ENCODE results near the gene CTSL. TPM values are rescaled to one million over a fixed set of nuclear protein-coding genes. Genes with fewer than 3 reads are reported as not detected.

CTSL gene
- total and polyA plus RNA-seq, 5 experiments from 2014 or later: 0.87 to 27.5 (median 17.3) TPM; not detected in 1

DNA sequence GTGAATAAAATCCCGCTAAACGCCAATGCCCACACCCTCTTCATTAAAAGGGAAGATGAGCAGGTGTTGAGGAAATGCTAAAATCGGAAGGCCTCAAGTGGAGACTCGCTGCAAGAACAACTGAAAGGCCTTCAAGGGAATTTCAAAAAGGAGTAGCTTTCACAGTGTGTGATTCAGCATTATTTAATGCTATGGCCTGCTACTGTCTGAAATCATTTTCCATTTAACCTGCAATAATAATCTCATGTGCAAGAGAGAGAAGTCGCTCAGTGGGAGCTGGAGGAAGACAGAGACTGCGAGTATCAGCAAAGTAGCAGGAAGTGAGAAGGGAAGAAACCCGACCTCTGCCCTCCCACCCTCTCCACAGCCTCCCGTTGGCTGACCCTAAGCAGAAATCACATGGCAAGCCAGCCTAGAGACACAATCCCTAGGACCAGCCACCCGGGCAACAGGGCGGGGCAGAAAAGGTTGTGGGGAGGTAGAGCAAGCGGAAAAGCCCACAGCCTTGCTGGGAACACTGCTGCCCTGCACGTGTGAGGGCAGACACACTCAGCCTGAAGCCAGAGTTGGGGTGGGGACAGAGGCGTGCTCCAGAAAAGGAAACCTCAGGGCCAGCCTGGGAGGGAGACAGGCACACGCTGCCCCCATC is 39.9 kb upstream of the CTSL start:
- ATAC-seq: no peak
- no peaks in the 10 kb centered on the region for H3K27me3 Mint-ChIP-seq
- no peak for DNase-seq
- H3K4me3 Mint-ChIP-seq: peak overlapping the region in 8 of 10 donors; percentile 4 to 73 (median 36)
- H3K9me3 Mint-ChIP-seq: no peaks in the 10 kb centered on the region
- POLR2A ChIA-PET: no interaction called here
- H3K4me1 Mint-ChIP-seq: peaks cover 6 to 15% (median 10%) of the 10 kb centered on the region in 4 donors
- H3K36me3 Mint-ChIP-seq: no peaks in the 10 kb centered on the region
- peak overlapping the region in 6 of 10 donors; percentile 38 to 90 (median 56) for H3K27ac Mint-ChIP-seq

DNA sequence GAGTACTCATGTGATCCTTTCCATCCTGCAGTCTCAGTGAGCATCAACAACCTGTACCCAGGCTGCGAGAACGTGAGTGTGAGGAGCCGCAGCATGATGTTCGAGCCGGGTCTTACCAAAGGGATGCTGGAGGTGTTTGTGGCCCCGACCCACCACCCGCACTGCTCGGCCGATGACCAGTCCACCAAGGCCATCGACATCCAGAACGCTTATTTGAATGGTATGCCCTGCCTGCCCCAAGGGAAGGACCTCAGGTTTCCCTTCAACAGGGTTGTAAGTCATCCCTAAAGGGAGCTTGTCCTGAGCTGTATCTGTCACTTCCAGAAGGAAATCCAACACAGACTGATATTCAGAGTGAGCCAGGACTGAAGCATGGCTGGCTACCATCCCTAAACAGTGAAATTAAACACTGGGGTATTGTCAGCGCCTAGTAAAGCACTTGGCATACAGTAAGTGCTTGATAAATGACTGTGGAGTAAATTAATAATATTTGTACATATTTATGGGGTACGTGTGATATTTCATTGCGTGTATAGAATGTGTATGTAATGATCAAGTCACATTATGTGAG is 39.3 kb upstream of the CTSL start:
- Mint-ChIP-seq H3K4me1 (peaks cover 6 to 15% (median 10%) of the 10 kb centered on the region in 4 donors), H3K27ac (peak overlapping the region in 1 of 10 donors; percentile 58), H3K9me3 (peaks cover 0 to 3% (median 0%) of the 10 kb centered on the region in 9 donors), H3K4me3 (no peak overlapping the region), H3K36me3 (no peaks in the 10 kb centered on the region), H3K27me3 (no peaks in the 10 kb centered on the region)
- no peak for DNase-seq
- POLR2A ChIA-PET: no interaction called here
- no peak for ATAC-seq

GRCh38 chr9:87687207-87687606 is 38.7 kb upstream of the CTSL start:
- H3K4me3 Mint-ChIP-seq: no peak overlapping the region
- H3K27me3 Mint-ChIP-seq: no peaks in the 10 kb centered on the region
- H3K9me3 Mint-ChIP-seq: peaks cover 0 to 4% (median 0%) of the 10 kb centered on the region in 9 donors
- peaks cover 0 to 1% (median 0%) of the 10 kb centered on the region in 3 donors for H3K36me3 Mint-ChIP-seq
- ATAC-seq: no peak
- H3K4me1 Mint-ChIP-seq: peaks cover 6 to 15% (median 10%) of the 10 kb centered on the region in 4 donors
- no peak for DNase-seq
- no peak overlapping the region for H3K27ac Mint-ChIP-seq
- POLR2A ChIA-PET: no interaction called here

DNA sequence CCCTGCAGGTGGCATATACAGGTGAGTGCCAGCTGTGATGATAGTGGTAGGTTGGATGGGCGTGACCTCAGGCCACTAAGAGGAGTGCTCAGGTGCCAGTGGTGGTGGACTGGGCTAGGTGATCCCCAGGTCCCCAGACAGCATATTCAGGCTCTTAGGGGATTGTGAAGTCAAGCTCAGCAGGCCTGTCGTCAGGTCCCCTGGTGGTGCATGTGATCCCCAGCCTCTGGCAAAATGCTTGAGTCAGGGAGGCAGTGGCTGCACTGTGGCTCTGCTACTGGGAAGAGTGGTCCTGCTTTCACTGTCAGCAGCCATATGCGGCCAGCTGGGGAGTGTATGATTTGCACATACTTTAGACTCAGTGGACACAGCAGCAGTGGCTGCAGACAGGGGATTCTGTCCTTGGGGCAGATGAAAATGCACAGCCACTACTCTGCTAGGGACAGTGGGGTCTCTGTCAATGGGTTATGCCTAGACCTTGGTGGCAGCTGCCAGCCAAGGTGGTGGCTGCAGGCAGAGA is 31.6 kb upstream of the CTSL start:
- H3K27ac Mint-ChIP-seq: no peak overlapping the region
- H3K9me3 Mint-ChIP-seq: peaks cover 2 to 19% (median 10%) of the 10 kb centered on the region in 9 donors
- ATAC-seq (no peak), DNase-seq (no peak)
- H3K27me3 Mint-ChIP-seq: peaks cover 0 to 8% (median 0%) of the 10 kb centered on the region in 5 donors
- peaks cover 0 to 2% (median 0%) of the 10 kb centered on the region in 4 donors for H3K4me1 Mint-ChIP-seq
- peaks cover 0 to 6% (median 6%) of the 10 kb centered on the region in 3 donors for H3K36me3 Mint-ChIP-seq
- H3K4me3 Mint-ChIP-seq: peak overlapping the region in 1 of 10 donors; percentile 25
- POLR2A ChIA-PET: no interaction called here

DNA sequence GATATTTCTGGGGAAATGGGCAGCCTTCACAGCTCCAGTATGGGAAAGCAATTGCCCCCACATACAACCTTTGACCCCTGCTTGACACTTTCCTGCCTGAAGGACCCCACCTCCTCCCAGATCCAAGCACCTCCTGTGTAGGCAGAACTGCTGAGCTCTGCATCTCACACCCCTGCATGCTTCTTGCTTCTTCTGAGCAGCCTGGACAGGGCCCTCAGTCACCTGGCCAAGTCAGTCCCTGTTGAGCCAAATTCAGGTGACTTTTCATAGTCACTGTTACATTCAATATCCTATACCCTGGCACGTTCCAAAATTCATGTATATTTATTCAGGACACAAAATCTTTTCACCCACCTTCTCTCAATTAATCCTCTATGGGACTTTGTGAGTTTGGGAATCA is 30.4 kb upstream of the CTSL start:
- Mint-ChIP-seq H3K4me1 (peaks cover 0 to 2% (median 0%) of the 10 kb centered on the region in 4 donors), H3K9me3 (peaks cover 2 to 19% (median 10%) of the 10 kb centered on the region in 9 donors), H3K36me3 (peaks cover 0 to 6% (median 6%) of the 10 kb centered on the region in 3 donors), H3K27me3 (peaks cover 0 to 8% (median 0%) of the 10 kb centered on the region in 5 donors), H3K4me3 (no peak overlapping the region), H3K27ac (no peak overlapping the region)
- DNase-seq (no peak), ATAC-seq (no peak)
- POLR2A ChIA-PET: no interaction called here

DNA sequence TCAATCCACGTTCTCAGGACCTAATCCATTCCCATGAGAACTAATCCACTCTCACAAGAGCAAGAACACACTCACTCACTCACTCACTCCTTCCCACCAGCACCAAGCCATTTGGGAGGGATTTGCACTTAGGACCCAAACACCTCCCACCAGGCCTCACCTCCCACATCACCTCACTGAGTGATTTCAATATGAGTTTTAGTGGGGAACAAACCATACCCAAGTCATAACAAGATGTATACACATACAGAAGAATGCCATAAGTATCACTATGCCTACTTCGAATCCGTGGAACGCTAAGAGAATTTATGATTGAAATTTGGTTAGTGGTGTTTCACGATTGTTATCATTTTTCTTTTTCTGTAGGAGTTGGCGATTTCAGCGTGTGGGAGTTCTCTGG is 29.3 kb upstream of the CTSL start:
- peaks cover 2 to 18% (median 10%) of the 10 kb centered on the region in 9 donors for H3K9me3 Mint-ChIP-seq
- ATAC-seq (no peak), DNase-seq (no peak)
- H3K4me1 Mint-ChIP-seq: peaks cover 0 to 2% (median 0%) of the 10 kb centered on the region in 4 donors
- H3K27me3 Mint-ChIP-seq: peaks cover 0 to 8% (median 0%) of the 10 kb centered on the region in 5 donors
- no peak overlapping the region for H3K4me3 Mint-ChIP-seq
- H3K36me3 Mint-ChIP-seq: peaks cover 0 to 6% (median 6%) of the 10 kb centered on the region in 3 donors
- no peak overlapping the region for H3K27ac Mint-ChIP-seq
- POLR2A ChIA-PET: no interaction called here

DNA sequence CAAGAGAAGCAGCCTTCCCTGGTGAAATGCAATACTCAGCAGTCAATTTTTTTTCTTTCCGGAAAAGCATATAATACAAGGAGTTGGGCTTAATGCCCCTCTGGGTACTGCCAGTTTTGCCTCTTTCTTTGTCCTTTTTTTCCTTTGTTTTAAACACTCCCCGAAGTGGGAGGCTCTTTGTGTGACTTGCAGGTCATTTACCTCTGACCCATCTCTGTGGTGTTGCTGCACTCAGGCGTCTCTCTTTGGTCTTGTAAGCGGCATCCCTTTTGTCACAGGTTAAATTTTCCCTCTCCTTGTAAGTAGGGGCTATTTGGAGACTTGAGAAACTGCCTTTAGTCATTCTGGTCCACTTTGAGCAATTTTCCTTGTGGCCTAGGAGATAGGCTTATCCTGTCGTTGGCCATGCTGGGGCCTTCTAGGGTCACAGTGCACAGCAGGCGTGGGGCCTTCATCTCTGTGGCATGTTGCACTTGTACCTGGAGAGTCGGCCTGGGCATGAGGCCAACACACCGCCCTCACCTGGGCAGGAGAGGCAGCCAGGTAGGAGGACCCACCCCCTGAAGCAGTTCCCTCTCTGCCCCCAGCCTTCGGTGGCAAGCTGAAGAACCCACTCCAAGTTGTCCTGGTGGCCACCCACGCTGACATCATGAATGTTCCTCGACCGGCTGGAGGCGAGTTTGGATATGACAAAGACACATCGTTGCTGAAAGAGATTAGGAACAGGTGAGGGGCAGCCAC is 27.7 kb upstream of the CTSL start:
- Mint-ChIP-seq H3K4me3 (no peak overlapping the region), H3K9me3 (peaks cover 0 to 8% (median 6%) of the 10 kb centered on the region in 9 donors), H3K27ac (no peak overlapping the region), H3K4me1 (peaks cover 0 to 4% (median 0%) of the 10 kb centered on the region in 4 donors), H3K27me3 (peaks cover 0 to 8% (median 0%) of the 10 kb centered on the region in 5 donors), H3K36me3 (peaks cover 0 to 5% (median 0%) of the 10 kb centered on the region in 3 donors)
- no peak for DNase-seq
- POLR2A ChIA-PET: no interaction called here
- ATAC-seq: no peak

DNA sequence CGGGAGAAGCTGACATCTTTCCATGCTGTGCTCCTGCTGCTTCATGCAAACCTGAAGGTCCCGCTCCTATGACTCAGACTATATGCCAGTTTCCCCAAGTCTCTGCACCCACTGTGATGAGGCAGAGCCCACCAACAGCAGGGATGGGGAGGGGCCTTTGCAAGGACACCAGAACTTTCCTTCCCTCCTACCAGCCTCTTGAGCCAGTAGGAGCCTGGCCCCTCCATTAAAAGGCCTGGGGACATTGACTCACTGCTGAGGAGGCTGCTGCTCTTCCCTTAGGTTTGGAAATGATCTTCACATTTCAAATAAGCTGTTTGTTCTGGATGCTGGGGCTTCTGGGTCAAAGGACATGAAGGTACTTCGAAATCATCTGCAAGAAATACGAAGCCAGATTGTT is 26.1 kb upstream of the CTSL start:
- Mint-ChIP-seq H3K36me3 (no peaks in the 10 kb centered on the region), H3K4me1 (peaks cover 0 to 4% (median 0%) of the 10 kb centered on the region in 4 donors), H3K4me3 (no peak overlapping the region), H3K9me3 (no peaks in the 10 kb centered on the region), H3K27ac (no peak overlapping the region), H3K27me3 (peaks cover 0 to 8% (median 0%) of the 10 kb centered on the region in 5 donors)
- POLR2A ChIA-PET: no interaction called here
- ATAC-seq (no peak), DNase-seq (no peak)

DNA sequence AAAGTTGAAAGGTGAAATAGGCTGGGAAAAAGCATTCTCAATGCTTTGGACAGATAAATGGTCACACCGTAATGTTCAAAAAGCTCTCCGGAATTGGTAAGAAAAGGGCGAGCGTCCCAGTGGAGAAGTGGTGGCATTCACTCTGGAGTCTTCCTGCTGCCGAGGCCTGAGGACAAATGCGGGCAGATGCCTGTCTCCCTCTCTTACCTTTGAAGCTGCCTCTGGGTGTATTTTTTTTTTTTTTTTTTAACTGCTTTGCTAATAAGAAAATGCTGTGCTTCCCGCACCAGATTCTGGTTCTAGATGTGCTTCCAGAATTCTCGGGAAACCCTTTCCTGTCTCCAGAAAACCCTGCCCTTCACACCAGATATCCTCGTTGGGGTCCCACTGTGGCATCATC is 24.4 kb upstream of the CTSL start:
- Mint-ChIP-seq H3K4me3 (no peak overlapping the region), H3K27me3 (no peaks in the 10 kb centered on the region), H3K27ac (no peak overlapping the region), H3K4me1 (peaks cover 0 to 4% (median 0%) of the 10 kb centered on the region in 4 donors), H3K36me3 (no peaks in the 10 kb centered on the region), H3K9me3 (no peaks in the 10 kb centered on the region)
- POLR2A ChIA-PET: no interaction called here
- ATAC-seq (no peak), DNase-seq (no peak)

DNA sequence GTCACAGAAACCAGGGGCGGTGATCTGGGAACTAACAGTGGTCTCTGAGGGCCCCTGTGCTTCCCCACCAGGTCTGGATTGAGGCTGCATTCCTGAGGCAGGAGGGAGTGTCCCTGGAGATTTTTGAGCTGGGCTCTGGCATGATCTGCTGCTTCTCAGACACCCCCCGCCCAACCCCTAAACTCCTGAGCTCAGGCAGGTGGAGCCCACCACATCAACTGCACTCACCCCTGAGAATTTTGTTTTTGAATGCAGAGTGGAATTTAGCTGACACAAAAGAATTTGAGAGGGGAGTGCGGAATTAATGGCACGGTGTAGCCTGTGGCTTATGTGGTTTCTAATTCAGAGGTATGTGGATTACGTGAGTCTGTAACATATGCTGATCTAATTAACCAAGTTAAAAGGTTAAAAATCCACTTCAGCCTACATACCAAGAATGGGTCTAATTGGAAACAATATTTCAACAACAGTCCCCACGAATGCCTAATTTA is 23.9 kb upstream of the CTSL start:
- Mint-ChIP-seq H3K27ac (peak overlapping the region in 1 of 10 donors; percentile 15), H3K9me3 (no peaks in the 10 kb centered on the region), H3K36me3 (no peaks in the 10 kb centered on the region), H3K4me3 (no peak overlapping the region), H3K4me1 (peaks cover 0 to 4% (median 0%) of the 10 kb centered on the region in 4 donors), H3K27me3 (no peaks in the 10 kb centered on the region)
- no peak for DNase-seq
- POLR2A ChIA-PET: no interaction called here
- no peak for ATAC-seq

DNA sequence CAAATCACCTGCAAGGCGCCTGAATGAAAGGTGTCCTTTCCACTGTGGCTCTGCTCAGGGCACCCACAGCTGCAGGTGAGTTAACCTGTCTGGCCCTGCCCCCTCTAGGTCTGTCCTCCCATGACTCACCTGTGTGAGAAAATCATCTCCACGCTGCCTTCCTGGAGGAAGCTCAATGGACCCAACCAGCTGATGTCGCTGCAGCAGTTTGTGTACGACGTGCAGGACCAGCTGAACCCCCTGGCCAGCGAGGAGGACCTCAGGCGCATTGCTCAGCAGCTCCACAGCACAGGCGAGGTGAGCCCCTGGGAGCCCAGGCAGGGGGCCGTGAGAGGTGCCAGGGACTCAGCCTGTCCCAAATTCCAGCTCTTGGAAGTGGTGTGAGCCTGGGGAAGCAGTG is 23.0 kb upstream of the CTSL start:
- Mint-ChIP-seq H3K36me3 (no peaks in the 10 kb centered on the region), H3K4me1 (peaks cover 0 to 5% (median 2%) of the 10 kb centered on the region in 4 donors), H3K27ac (no peak overlapping the region), H3K9me3 (no peaks in the 10 kb centered on the region), H3K27me3 (no peaks in the 10 kb centered on the region), H3K4me3 (no peak overlapping the region)
- ATAC-seq (no peak), DNase-seq (no peak)
- POLR2A ChIA-PET: no interaction called here

GRCh38 chr9:87703636-87704276 is 22.2 kb upstream of the CTSL start:
- peaks cover 2 to 7% (median 4%) of the 10 kb centered on the region in 4 donors for H3K4me1 Mint-ChIP-seq
- ATAC-seq (no peak), DNase-seq (no peak)
- POLR2A ChIA-PET: no interaction called here
- no peaks in the 10 kb centered on the region for H3K36me3 Mint-ChIP-seq
- no peaks in the 10 kb centered on the region for H3K9me3 Mint-ChIP-seq
- H3K27ac Mint-ChIP-seq: no peak overlapping the region
- no peak overlapping the region for H3K4me3 Mint-ChIP-seq
- H3K27me3 Mint-ChIP-seq: no peaks in the 10 kb centered on the region
